HG03196 (cell line): Measurements from ENCODE around the gene ERN2.
"Not testable (repeated sequence)": the region's sequence is repeated elsewhere in the genome, so short reads cannot be mapped to it uniquely, and the experiment has no call there.

Experiments
- ATAC-seq: cut with Tn5 transposase; IDR thresholded peaks from one replicate; pipeline ENCODE4 v1.9.1; 2021; ENCODE audit not compliant: unreplicated experiment

The ERN2 gene

GRCh38 chr16:23722613-23723240 is 9.7 kb upstream of the ERN2 start:
- ATAC-seq = not testable (repeated sequence)

GRCh38 chr16:23716484-23716883 is 3.5 kb upstream of the ERN2 start:
- no peak for ATAC-seq

GRCh38 chr16:23711785-23712184 is 1.2 kb downstream of the ERN2 start:
- ATAC-seq = no peak

- ATAC-seq = no peak
These were observed 2.5 kb downstream of the ERN2 start for GRCh38 chr16:23710504-23710903.

GRCh38 chr16:23710008-23710407 is 3.0 kb downstream of the ERN2 start:
- ATAC-seq = no peak

- ATAC-seq = no peak
These were observed 3.5 kb downstream of the ERN2 start for GRCh38 chr16:23709536-23709935.

GRCh38 chr16:23706439-23706838 is 6.6 kb downstream of the ERN2 start:
- no peak for ATAC-seq

GRCh38 chr16:23705517-23705902 is 7.5 kb downstream of the ERN2 start:
- ATAC-seq = no peak

- ATAC-seq = no peak
These were observed 8.1 kb downstream of the ERN2 start for GRCh38 chr16:23704772-23705516.

- ATAC-seq = no peak
These were observed 10.1 kb downstream of the ERN2 start for GRCh38 chr16:23702951-23703350.

- ATAC-seq = no peak
These were observed 12.0 kb downstream of the ERN2 start for GRCh38 chr16:23701045-23701444.

- ATAC-seq = no peak
These were observed 12.5 kb downstream of the ERN2 start for GRCh38 chr16:23700509-23700908.

- no peak for ATAC-seq
These were observed 12.9 kb downstream of the ERN2 start for GRCh38 chr16:23700093-23700492.

GRCh38 chr16:23699100-23699499 is 13.9 kb downstream of the ERN2 start:
- no peak for ATAC-seq

GRCh38 chr16:23695756-23696155 is 17.3 kb downstream of the ERN2 start:
- no peak for ATAC-seq

- no peak for ATAC-seq
These were observed 18.2 kb downstream of the ERN2 start for GRCh38 chr16:23694644-23695373.

GRCh38 chr16:23694265-23694643 is 18.8 kb downstream of the ERN2 start:
- ATAC-seq = no peak

GRCh38 chr16:23692190-23692837 is 20.7 kb downstream of the ERN2 start:
- no peak for ATAC-seq

GRCh38 chr16:23691483-23692189 is 21.4 kb downstream of the ERN2 start:
- no peak for ATAC-seq

- no peak for ATAC-seq
These were observed 22.1 kb downstream of the ERN2 start for GRCh38 chr16:23690771-23691482.
